C4-2B (cell line): Measurements from ENCODE around the gene TM7SF2.

Source experiments
- CTCF ChIP-seq: fragments of 450-650 bp; conservative IDR thresholded peaks from 2 replicates; pipeline ENCODE4 v1.5.1; 2017; ENCODE audit warnings: mild to moderate bottlenecking
- ZFX ChIP-seq: fragments of 450-650 bp; IDR thresholded peaks from 2 replicates; pipeline ENCODE4 v1.6.1; 2017

DNA sequence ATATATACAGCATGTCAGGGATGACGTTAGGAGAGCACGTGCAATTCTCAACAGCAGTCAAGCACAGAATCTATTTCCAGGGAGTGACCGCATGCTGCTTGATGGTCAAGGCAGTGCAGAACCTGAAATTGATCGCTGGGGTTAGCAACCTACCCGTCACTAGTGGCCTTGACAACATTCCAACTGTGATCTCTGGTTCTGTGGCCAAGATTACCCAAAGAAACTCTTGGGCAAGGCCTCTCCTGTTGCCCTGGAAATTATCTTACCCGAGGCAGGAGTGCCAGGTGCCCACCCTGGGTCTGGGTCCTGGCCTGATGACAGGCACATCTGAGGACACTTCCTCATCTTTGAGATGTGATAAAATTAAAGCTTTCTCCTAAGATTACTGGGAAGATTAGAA, 2.2 kb downstream of the TM7SF2 start:
- TF ChIP-seq CTCF (no peak), ZFX (no peak)
